Peyer's patch (tissue), 4 donors: ENCODE data around the gene DCST2.

ENCODE experiments used
- CTCF ChIP-seq, 6 experiments: fragments of 450-650 bp in 4 of 6; fragments of 200-600 bp in 2 of 6; sonication (generic) in 1 of 6; IDR thresholded peaks; one replicate each; pipeline ENCODE4 v1.5.1; 2017 to 2019; ENCODE audit warnings: antibody characterized with exemption in 6 of 6, mild to moderate bottlenecking in 3 of 6, moderate library complexity in 1 of 6
- POLR2A ChIP-seq, 2 donors: fragments of 450-650 bp; IDR thresholded peaks; one replicate each; pipeline ENCODE4 v1.5.1; 2017; ENCODE audit warnings: antibody characterized with exemption in 2 of 2, mild to moderate bottlenecking in 2 of 2, moderate library complexity in 2 of 2

- TF ChIP-seq CTCF (IDR thresholded peaks at IDR 0.05): peak in 3 of 6 experiments; percentile 23 to 37 (median 27)
- peak; percentile 7 to 52 for TF ChIP-seq POLR2A (IDR thresholded peaks at IDR 0.05)
These were observed 10.2 kb upstream of the DCST2 start for GRCh38 chr1:155043793-155044192.
